ENCODE results near the gene MEF2A.

MEF2A gene

DNA sequence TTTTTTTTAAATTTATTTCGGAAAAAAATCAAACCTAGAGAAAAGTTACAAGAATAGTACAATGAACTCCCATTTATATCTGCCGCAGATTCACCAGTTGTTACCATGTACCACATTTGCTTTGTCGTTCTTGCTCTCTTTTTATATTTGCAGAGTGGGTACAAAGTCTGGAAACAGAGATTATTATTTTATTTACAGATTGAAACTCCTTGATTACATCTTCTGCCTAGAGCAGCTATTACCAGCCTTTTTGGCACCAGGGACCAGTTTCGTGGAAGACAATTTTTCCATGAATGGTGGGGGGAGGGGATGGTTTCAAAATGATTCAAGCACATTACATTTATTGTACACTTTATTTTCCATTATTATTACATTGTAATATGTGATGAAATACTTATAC is 8.3 kb downstream of the MEF2A start:
- H3K9me3 Mint-ChIP-seq: no peaks in the 10 kb centered on the region
- CTCF ChIA-PET: no interaction called here
- no peaks in the 10 kb centered on the region for H3K27me3 Mint-ChIP-seq
- peaks cover 6% of the 10 kb centered on the region for H3K4me1 Mint-ChIP-seq
- no peak overlapping the region for H3K27ac Mint-ChIP-seq
- no peak overlapping the region for H3K4me3 Mint-ChIP-seq
- DNase-seq: no peak
- H3K36me3 Mint-ChIP-seq: peaks cover 9% of the 10 kb centered on the region

DNA sequence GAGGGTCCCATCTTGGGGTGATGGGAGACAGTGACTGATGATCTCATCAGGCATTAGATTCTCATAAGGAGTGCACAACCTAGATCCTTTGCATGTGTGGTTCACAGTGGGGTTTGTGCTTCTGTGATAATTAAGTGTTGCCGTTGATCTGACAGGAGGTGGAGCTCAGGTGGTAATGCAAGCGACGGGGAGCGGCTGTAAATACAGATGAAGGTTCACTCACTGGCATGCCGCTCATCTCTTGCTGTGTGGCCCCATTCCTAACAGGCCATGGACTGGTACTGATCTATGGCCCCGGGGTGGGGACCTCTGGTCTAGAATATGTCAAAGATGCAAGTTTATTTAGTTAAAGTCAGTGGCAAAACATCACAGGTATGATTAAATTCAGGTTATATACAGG is 8.7 kb downstream of the MEF2A start:
- H3K9me3 Mint-ChIP-seq: no peaks in the 10 kb centered on the region
- no peaks in the 10 kb centered on the region for H3K27me3 Mint-ChIP-seq
- CTCF ChIA-PET: no interaction called here
- DNase-seq: no peak
- no peak overlapping the region for H3K4me3 Mint-ChIP-seq
- H3K27ac Mint-ChIP-seq: no peak overlapping the region
- H3K4me1 Mint-ChIP-seq: peaks cover 3% of the 10 kb centered on the region
- peaks cover 9% of the 10 kb centered on the region for H3K36me3 Mint-ChIP-seq

DNA sequence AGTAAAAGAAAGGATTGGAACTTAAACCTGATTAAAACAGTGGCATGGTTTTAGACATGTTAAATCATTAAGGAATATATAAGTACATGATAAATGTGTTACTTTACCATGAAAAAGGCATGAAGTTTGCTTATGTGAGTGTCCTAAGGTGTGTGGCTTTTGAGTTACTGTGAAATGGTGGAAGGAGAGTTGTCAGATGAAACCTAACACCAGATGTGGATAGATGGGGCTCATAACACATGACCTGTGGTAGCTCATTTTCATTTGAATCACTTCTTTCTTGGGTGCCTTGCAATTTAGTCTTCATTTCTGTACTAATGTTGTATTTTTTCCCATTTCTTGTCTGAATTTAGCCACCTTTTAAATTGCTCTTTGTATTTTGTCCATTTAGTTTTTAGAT is 13.0 kb downstream of the MEF2A start:
- no peaks in the 10 kb centered on the region for H3K9me3 Mint-ChIP-seq
- peaks cover 9% of the 10 kb centered on the region for H3K36me3 Mint-ChIP-seq
- no peaks in the 10 kb centered on the region for H3K27me3 Mint-ChIP-seq
- H3K4me3 Mint-ChIP-seq: no peak overlapping the region
- H3K4me1 Mint-ChIP-seq: peaks cover 3% of the 10 kb centered on the region
- DNase-seq: no peak
- CTCF ChIA-PET: no interaction called here
- no peak overlapping the region for H3K27ac Mint-ChIP-seq

DNA sequence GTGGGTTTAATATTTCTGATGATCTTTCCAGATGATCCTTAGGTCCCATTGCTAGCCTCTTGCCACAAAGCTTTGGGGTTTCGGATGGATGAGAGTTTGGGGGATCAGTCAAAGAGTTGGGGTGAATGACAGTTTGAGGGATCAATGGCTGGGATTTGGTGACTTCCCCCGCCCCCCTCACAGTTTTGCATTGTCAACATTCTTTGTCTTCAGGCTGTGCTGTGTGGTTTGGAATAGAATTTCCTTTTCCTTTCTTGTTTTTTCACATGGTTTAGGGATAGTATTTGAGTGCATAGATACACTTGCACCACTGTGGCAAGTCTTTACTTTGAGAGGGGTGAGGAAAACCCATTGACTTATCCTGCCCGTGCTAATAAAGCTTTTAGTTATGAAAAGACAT is 14.3 kb downstream of the MEF2A start:
- CTCF ChIA-PET: interaction anchor here (0.7 to 1.3 kb wide), 2 partner anchors 124 to 306 kb away, joined by 3 to 4 read pairs; no protein-coding TSS in a partner anchor
- peaks cover 8% of the 10 kb centered on the region for H3K9me3 Mint-ChIP-seq
- H3K36me3 Mint-ChIP-seq: peaks cover 13% of the 10 kb centered on the region
- peaks cover 3% of the 10 kb centered on the region for H3K4me1 Mint-ChIP-seq
- no peak overlapping the region for H3K4me3 Mint-ChIP-seq
- H3K27me3 Mint-ChIP-seq: no peaks in the 10 kb centered on the region
- DNase-seq: no peak
- no peak overlapping the region for H3K27ac Mint-ChIP-seq

DNA sequence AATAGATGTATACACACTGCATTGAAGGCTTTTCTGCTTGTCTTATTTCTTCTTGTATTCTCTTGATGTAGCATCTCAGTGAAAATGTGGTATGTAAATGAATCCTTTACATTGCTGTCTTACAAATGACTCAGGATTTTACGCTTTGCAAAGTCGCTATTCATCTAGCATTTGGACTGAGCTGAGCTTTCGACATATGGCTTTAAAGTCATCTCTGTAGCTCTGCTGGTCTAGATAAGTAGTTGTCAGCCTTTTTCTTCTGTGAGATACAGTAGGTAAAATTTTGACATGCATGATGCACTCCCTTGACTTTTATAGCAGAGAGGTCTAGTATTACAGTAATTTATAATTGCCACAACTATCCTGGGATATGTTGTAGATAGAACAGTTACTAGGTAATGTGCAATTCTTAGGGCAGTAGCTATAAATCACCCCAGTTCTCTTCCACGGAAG is 16.8 kb downstream of the MEF2A start:
- Mint-ChIP-seq H3K4me1 (peaks cover 3% of the 10 kb centered on the region), H3K9me3 (peaks cover 22% of the 10 kb centered on the region), H3K36me3 (peaks cover 27% of the 10 kb centered on the region), H3K27ac (no peak overlapping the region), H3K4me3 (no peak overlapping the region), H3K27me3 (no peaks in the 10 kb centered on the region)
- CTCF ChIA-PET: no interaction called here
- no peak for DNase-seq

DNA sequence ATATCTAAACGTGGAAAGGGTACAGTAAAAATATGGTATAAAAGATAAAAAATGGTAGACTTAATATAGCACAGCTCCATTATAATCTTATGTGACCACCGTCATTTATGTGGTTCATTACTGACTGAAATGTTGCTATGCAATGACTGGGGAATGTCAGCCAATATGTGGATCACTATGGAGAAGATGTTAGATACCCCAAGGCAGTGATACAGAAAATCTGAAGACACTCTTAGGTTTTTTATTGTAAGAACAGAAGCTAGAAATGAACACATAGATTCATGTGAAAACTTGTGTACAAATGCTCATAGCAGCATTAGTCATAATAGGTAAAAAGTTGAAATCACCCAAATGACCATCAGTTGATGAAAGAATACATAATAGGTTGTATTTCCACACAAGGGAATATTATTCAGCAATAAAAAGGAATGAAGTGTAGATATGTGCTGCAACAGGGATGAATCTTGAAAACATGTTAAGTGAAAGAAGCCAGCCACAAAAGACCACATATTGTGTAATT is 18.4 kb downstream of the MEF2A start:
- H3K4me1 Mint-ChIP-seq: no peaks in the 10 kb centered on the region
- CTCF ChIA-PET: no interaction called here
- no peak overlapping the region for H3K27ac Mint-ChIP-seq

DNA sequence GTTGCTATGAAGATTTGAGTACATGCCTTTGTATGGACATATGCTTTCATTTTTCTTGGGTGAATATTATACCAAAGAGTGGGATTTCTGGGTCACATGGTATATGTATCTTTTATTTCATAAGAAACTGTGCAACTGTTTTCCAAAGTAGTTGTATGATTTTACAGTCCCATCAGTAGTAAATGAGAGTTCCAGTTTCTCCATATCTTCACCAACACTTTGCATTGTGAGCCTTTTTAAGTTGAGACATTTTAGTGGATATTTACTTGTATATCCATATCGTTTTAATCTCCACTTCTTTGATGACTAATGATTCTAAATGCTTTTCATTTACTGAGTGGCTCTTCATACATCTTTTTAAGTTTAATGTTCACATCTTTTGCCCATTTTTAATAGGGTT is 20.3 kb downstream of the MEF2A start:
- no peaks in the 10 kb centered on the region for H3K27me3 Mint-ChIP-seq
- H3K4me1 Mint-ChIP-seq: peaks cover 6% of the 10 kb centered on the region
- H3K4me3 Mint-ChIP-seq: no peak overlapping the region
- DNase-seq: no peak
- peaks cover 36% of the 10 kb centered on the region for H3K36me3 Mint-ChIP-seq
- H3K9me3 Mint-ChIP-seq: peaks cover 22% of the 10 kb centered on the region
- CTCF ChIA-PET: no interaction called here
- no peak overlapping the region for H3K27ac Mint-ChIP-seq

More for the DNA sequence above, 18.4 kb downstream of the MEF2A start:
- Mint-ChIP-seq H3K36me3 (peaks cover 33% of the 10 kb centered on the region), H3K27me3 (no peaks in the 10 kb centered on the region), H3K9me3 (peaks cover 22% of the 10 kb centered on the region), H3K4me3 (no peak overlapping the region)
- DNase-seq: no peak

DNA sequence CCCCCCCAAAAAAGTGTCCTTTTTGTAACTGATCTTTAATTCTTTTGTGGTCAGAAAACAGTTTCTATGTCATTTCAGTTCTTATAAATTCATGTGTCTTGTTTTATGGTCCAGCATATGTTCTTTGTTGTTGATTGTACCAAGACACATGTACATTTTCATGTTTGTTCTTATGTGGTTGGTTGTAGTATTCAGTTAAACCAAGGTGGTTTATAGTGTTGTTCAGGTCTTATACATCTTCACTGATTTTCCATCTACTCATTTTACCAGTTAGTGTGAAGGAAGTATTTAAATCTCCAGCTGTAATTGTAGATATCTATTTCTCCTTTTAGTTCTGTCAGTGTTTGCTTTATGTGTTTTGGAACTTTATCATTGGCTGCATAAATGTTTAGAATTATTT is 24.0 kb downstream of the MEF2A start:
- Mint-ChIP-seq H3K4me1 (peaks cover 11% of the 10 kb centered on the region), H3K9me3 (peaks cover 21% of the 10 kb centered on the region), H3K27ac (no peak overlapping the region), H3K27me3 (no peaks in the 10 kb centered on the region), H3K36me3 (peaks cover 32% of the 10 kb centered on the region), H3K4me3 (no peak overlapping the region)
- CTCF ChIA-PET: no interaction called here
- DNase-seq: no peak

DNA sequence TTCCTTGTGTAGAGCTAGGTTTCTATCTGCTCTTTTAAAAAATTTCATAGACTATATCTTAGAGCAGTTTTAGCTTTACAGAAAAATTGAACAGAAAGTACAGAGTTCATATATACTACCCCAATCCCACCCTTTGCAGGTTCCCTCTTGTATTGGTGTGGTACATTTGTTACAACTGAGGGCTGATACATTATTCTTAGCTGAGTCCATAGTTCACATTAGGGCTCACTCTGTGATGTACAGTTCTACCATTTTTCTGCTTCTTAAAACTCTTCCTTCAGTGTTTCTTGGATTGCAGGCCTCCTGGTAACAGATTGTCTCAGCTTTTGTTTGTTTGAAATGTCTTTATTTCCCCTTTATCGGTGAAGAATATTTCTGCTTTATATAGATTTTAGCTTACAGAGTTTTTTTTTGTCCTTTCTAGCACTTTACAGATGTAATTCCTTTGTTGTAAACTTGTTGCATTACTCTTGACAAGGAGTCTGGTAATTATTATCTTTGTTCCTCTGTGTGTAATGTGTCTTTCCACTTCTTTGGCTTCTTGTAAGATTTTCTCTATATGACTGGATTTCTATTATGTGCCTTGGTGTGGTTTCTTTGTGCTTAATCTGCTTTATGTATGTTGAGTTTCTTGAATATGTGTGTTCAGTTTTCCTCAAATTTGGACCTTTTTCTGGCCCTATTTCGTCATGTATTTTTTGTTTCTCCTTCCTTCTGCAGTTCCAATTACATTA is 25.3 kb downstream of the MEF2A start:
- no peak overlapping the region for H3K4me3 Mint-ChIP-seq
- DNase-seq: no peak
- H3K4me1 Mint-ChIP-seq: peaks cover 11% of the 10 kb centered on the region
- no peaks in the 10 kb centered on the region for H3K27me3 Mint-ChIP-seq
- CTCF ChIA-PET: interaction anchor here (1.0 kb wide), 1 partner anchor 337 kb away, joined by 3 read pairs; no protein-coding TSS in a partner anchor
- peaks cover 18% of the 10 kb centered on the region for H3K9me3 Mint-ChIP-seq
- H3K27ac Mint-ChIP-seq: no peak overlapping the region
- peaks cover 31% of the 10 kb centered on the region for H3K36me3 Mint-ChIP-seq

DNA sequence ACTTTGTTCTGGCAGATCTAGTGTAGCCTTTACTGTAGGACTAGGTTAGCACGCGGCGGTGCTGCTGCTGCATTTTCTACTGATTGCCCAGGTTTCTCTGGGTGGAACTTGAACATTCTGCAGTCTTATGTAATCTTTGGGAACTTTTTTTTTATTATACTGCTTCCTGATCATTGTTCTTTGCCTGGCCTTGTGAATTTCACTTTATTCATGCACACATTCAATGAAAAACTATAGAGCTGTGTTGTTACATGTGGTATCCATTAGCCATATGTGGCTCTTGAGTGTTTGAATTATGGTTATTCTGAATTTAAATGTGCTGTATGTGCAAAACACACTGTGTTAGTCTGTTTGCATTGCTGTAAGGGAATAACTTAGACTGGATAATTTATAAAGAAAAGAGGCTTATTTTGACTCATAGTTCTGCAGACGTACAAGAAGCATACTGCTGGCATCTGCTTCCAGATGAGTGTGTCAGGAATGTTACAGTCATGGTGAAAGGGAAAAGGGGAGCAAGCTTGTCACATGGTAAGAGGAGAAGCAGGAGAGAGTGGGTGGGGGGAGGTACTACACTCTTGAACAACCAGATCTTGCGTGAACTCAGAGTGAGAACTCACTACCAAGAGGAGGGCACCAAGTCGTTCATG is 26.5 kb downstream of the MEF2A start:
- Mint-ChIP-seq H3K4me1 (peaks cover 11% of the 10 kb centered on the region), H3K27me3 (no peaks in the 10 kb centered on the region), H3K9me3 (peaks cover 16% of the 10 kb centered on the region), H3K27ac (no peak overlapping the region), H3K4me3 (no peak overlapping the region), H3K36me3 (peaks cover 26% of the 10 kb centered on the region)
- CTCF ChIA-PET: no interaction called here
- no peak for DNase-seq

DNA sequence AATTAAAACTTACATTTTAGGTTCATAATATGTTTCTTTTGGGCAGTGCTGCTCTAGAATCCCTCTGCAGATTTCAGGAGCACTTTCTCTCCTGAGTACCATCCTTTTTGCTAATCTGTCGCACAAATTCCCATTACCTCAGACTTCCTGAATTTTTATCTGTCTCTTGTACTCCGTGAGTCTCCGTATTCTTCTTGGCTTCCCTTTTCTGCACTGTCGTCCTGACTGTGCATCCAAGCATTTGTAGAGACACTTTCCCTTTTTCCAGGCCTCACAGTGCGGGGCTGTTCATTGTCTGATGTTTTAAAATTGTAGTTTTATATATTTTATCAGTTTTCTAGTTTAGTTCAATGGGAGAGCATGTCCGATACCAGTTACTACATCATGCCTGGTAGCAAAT is 27.3 kb downstream of the MEF2A start:
- peaks cover 21% of the 10 kb centered on the region for H3K9me3 Mint-ChIP-seq
- no peak for DNase-seq
- no peak overlapping the region for H3K4me3 Mint-ChIP-seq
- H3K27me3 Mint-ChIP-seq: no peaks in the 10 kb centered on the region
- H3K27ac Mint-ChIP-seq: no peak overlapping the region
- peaks cover 27% of the 10 kb centered on the region for H3K36me3 Mint-ChIP-seq
- H3K4me1 Mint-ChIP-seq: peaks cover 11% of the 10 kb centered on the region
- CTCF ChIA-PET: no interaction called here

DNA sequence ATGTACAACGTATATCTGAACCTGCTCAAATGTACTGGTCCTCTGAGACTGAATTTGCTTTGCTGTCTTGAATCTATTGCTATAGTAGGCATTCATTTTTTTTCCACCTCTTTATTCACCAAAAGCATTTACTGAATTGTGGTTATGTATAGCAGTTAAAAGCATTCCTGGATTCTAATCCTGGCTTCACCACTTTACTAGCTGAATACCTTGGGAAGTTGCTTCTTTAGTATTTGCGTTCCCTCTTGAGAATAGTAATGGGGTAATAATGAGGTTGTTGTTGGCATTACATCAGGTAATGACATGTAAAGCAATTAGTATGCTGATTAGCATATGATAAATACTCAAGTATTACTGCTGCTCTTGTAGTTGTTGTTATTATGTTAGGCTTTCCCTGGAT is 29.1 kb downstream of the MEF2A start:
- CTCF ChIA-PET: no interaction called here
- H3K27me3 Mint-ChIP-seq: no peaks in the 10 kb centered on the region
- no peak overlapping the region for H3K27ac Mint-ChIP-seq
- no peak for DNase-seq
- H3K9me3 Mint-ChIP-seq: peaks cover 21% of the 10 kb centered on the region
- H3K4me1 Mint-ChIP-seq: peaks cover 8% of the 10 kb centered on the region
- no peak overlapping the region for H3K4me3 Mint-ChIP-seq
- H3K36me3 Mint-ChIP-seq: peaks cover 36% of the 10 kb centered on the region

DNA sequence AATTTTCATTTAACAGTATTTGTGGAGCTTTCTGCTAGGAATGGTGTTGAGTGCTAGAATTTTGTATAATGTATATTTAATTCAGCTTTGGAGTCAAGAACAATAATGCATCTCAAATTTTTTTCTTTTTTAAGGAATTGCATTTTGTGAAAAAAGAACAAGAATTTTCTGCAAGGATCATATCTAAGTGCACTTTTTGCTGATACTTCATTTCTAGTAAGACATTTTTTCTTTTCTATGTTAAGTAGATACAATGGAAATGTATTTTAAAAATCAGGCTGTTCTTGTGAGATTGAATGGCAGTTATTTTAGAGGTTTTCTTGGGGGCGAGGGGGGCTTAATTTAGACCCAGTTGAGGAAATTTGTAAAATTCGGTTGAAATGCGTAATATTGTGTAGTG is 32.5 kb downstream of the MEF2A start:
- H3K27me3 Mint-ChIP-seq: no peaks in the 10 kb centered on the region
- CTCF ChIA-PET: no interaction called here
- peaks cover 51% of the 10 kb centered on the region for H3K36me3 Mint-ChIP-seq

DNA sequence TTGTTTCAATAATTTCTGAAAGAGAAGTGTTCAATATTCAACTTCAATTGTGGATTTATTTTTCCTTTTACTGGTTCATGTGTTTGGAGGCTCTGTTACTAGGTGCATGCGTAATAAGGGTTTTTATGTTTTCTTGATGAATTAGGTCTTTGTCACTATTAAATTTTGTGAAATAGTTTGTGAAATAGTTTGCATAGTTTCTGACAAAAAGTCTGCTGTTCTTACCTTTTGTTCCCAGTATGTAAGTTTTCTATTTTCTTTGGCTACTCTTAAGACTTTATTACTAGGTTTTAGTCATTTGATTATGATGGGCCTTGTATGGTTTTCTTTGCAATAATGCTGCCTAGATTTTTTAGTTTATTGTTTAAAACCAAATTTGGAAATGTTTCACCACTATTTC is 38.0 kb downstream of the MEF2A start:
- Mint-ChIP-seq H3K4me3 (no peak overlapping the region), H3K36me3 (peaks cover 46% of the 10 kb centered on the region), H3K9me3 (peaks cover 5% of the 10 kb centered on the region), H3K27ac (no peak overlapping the region), H3K4me1 (peaks cover 2% of the 10 kb centered on the region), H3K27me3 (no peaks in the 10 kb centered on the region)
- DNase-seq: no peak
- CTCF ChIA-PET: no interaction called here

More for the DNA sequence above, 32.5 kb downstream of the MEF2A start:
- Mint-ChIP-seq H3K9me3 (peaks cover 26% of the 10 kb centered on the region), H3K27ac (no peak overlapping the region), H3K4me3 (no peak overlapping the region), H3K4me1 (no peaks in the 10 kb centered on the region)
- no peak for DNase-seq

DNA sequence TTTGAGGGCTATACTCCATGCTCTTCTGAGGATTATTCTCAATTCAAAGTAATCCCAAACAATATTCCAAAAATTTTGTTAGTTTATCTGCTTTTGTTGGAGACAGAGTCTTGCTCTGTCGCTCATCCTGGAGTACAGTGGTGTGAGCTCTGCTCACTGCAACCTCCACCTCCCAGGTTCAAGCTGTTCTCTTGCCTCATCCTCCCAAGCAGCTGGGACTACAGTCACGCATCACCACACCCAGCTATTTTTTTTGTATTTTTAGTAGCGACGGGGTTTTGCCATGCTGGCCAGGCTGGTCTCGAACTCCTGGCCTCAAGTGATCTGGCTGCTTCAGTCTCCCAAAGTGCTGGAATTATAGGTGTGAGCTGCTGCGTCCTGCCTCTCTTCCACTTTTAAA is 39.1 kb downstream of the MEF2A start:
- H3K27ac Mint-ChIP-seq: no peak overlapping the region
- H3K4me3 Mint-ChIP-seq: no peak overlapping the region
- peaks cover 2% of the 10 kb centered on the region for H3K4me1 Mint-ChIP-seq

More for the DNA sequence above, 39.1 kb downstream of the MEF2A start:
- Mint-ChIP-seq H3K36me3 (peaks cover 41% of the 10 kb centered on the region), H3K9me3 (peaks cover 5% of the 10 kb centered on the region), H3K27me3 (no peaks in the 10 kb centered on the region)
- no peak for DNase-seq
- CTCF ChIA-PET: interaction anchor here (1.0 kb wide), 1 partner anchor 99 kb away, joined by 3 read pairs; no protein-coding TSS in a partner anchor

Data from activated naive CD4-positive, alpha-beta T cell treated with anti-CD3 and anti-CD28 coated beads, Interleukin-2, amount 10 ng/mL, durations not matched to agents 7 days and 5 days (primary cell).